Activated gamma-delta T cell treated with anti-CD3 and anti-CD28 coated beads, Interleukin-2, amount 50 U/mL, for 16 hours (primary cell): ENCODE data around the gene PPP3R1.
A peak's percentile ranks its signal among the peaks of the same experiment; 100 is the strongest.

Experiments
- DNase-seq: peaks from one replicate; pipeline ENCODE4 v3.0.0-alpha.2; 2020; ENCODE audit warnings: low read depth

The PPP3R1 gene

GRCh38 chr2:68252400-68253218, at the start of gene PPP3R1:
Gene PPP3R1 (minus strand): TSS chr2:68252532. CDS start chr2:68252127, 405 bp downstream.
- DNase-seq = peak; percentile 93

- no peak for DNase-seq
These were observed 43.2 kb upstream of the PPP3R1 start for GRCh38 chr2:68295516-68295915.

GRCh38 chr2:68294913-68295312, 42.6 kb upstream of the PPP3R1 start:
- no peak for DNase-seq

GRCh38 chr2:68294187-68294586, 41.9 kb upstream of the PPP3R1 start:
- no peak for DNase-seq

- DNase-seq = no peak
These were observed 41.4 kb upstream of the PPP3R1 start for GRCh38 chr2:68293755-68294154.

- DNase-seq = no peak
These were observed 40.7 kb upstream of the PPP3R1 start for GRCh38 chr2:68293024-68293423.

- DNase-seq = no peak
These were observed 39.9 kb upstream of the PPP3R1 start for GRCh38 chr2:68292108-68292710.

GRCh38 chr2:68291314-68291713, 39.0 kb upstream of the PPP3R1 start:
- no peak for DNase-seq

GRCh38 chr2:68290901-68291300, 38.6 kb upstream of the PPP3R1 start:
- DNase-seq = no peak

- no peak for DNase-seq
These were observed 35.5 kb upstream of the PPP3R1 start for GRCh38 chr2:68287580-68288441.

GRCh38 chr2:68284896-68285295, 32.6 kb upstream of the PPP3R1 start:
- no peak for DNase-seq

GRCh38 chr2:68283419-68283812, 31.1 kb upstream of the PPP3R1 start:
- DNase-seq = no peak

GRCh38 chr2:68282811-68283418, 30.6 kb upstream of the PPP3R1 start:
- DNase-seq = no peak

- no peak for DNase-seq
These were observed 28.5 kb upstream of the PPP3R1 start for GRCh38 chr2:68280796-68281195.

- DNase-seq = no peak
These were observed 28.0 kb upstream of the PPP3R1 start for GRCh38 chr2:68280348-68280747.

- DNase-seq = no peak
These were observed 27.4 kb upstream of the PPP3R1 start for GRCh38 chr2:68279691-68280090.

- no peak for DNase-seq
These were observed 25.8 kb upstream of the PPP3R1 start for GRCh38 chr2:68278169-68278568.

GRCh38 chr2:68274022-68274421, 21.7 kb upstream of the PPP3R1 start:
- no peak for DNase-seq

GRCh38 chr2:68272246-68272994, 20.1 kb upstream of the PPP3R1 start:
- no peak for DNase-seq

GRCh38 chr2:68266655-68267054, 14.3 kb upstream of the PPP3R1 start:
- no peak for DNase-seq

GRCh38 chr2:68263632-68264031, 11.3 kb upstream of the PPP3R1 start:
- no peak for DNase-seq

- DNase-seq = no peak
These were observed 6.5 kb upstream of the PPP3R1 start for GRCh38 chr2:68258851-68259250.
